SH-SY5Y (cell line): ENCODE data around the gene CARD14.

ENCODE experiments used
- GATA2 ChIP-seq: IDR thresholded peaks from 2 replicates; pipeline ENCODE4 v1.6.1; 2011; ENCODE audit warnings: mild to moderate bottlenecking, low read depth, low read length
- GATA3 ChIP-seq: IDR thresholded peaks from 2 replicates; pipeline ENCODE4 v1.6.1; 2011; ENCODE audit warnings: low read depth, mild to moderate bottlenecking, low read length, moderate library complexity

DNA sequence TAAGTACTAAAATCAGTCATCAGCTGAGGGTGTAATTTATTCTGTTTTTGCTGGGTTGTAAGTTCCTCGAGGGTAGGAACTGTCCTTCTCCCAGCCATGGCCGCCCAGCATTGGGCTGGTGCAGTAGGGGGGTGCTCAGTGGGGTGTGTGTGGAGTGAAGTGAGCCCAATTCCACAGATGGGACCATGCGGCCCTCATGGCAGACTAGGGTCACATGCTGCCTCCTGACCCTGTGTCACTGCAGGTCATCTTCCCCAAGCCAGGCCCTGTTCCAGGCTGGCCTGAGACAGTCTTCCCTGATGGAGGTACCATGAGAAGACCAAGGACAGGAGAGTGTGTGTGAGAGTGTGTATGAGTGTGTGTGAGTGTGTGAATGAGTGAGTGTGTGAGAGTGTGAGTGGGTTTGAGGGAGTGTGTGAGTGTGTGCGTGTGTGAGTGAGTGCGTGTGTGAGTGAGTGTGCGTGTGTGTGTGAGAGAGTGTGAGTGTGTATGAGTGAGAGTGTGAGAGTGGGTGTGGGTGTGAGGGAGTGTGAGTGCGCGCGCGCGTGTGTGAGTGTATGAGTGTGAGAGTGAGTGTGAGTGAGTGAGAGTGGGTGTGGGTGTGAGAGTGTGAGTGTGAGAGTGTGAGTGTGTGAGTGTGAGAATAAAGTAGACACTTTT is 54.1 kb downstream of the CARD14 start:
- TF ChIP-seq GATA2 (no peak), GATA3 (no peak)
